ENCODE measurements around the gene SLC22A23. TPM values are rescaled to one million over a fixed set of nuclear protein-coding genes. Genes with fewer than 3 reads are reported as not detected.

SLC22A23 gene
- total RNA-seq, 1 experiment from 2014 or later, result 6.8 TPM

- Histone ChIP-seq H2BK20ac (ENCODE audit: low read depth, low read length, poor library complexity, severe bottlenecking) (no peak overlapping the region), H3K18ac (ENCODE audit: insufficient read length, low read depth, low read length) (no peak overlapping the region), H3K56ac (ENCODE audit: insufficient read length, low read depth, low read length) (no peak overlapping the region), H2BK5ac (ENCODE audit: insufficient read length, low read length) (no peak overlapping the region), H2BK120ac (ENCODE audit: low read depth, low read length, poor library complexity, severe bottlenecking) (no peak overlapping the region), H3K79me1 (ENCODE audit: insufficient read depth, low read depth, low read length, poor library complexity, severe bottlenecking) (no peaks in the 10 kb centered on the region), H3K4ac (ENCODE audit: low read depth, low read length) (no peak overlapping the region), H3T11ph (ENCODE audit: low read length) (no peak overlapping the region), H3K27me3 (ENCODE audit: insufficient read depth, low read length) (no peaks in the 10 kb centered on the region), H2BK15ac (ENCODE audit: low read depth, low read length) (no peak overlapping the region), H3K9me3 (ENCODE audit: control insufficient read depth, low read depth, low read length) (no peaks in the 10 kb centered on the region), H3K79me2 (ENCODE audit: insufficient read depth, low read length) (no peaks in the 10 kb centered on the region), H4K5ac (ENCODE audit: insufficient read length, low read depth, low read length) (no peak overlapping the region), H2AFZ (ENCODE audit: low read length) (no peak overlapping the region), H3K4me1 (ENCODE audit: insufficient read depth, low read length) (peaks cover 8% of the 10 kb centered on the region; the same call in 1 of the 2 replicates), H4K8ac (replicated peaks; ENCODE audit: insufficient read length, low read depth, low read length) (no peak overlapping the region), H2AK5ac (ENCODE audit: insufficient read length, low read length) (no peak overlapping the region), H3K14ac (ENCODE audit: insufficient read depth, low read length) (no peak overlapping the region), H4K20me1 (ENCODE audit: control insufficient read depth, insufficient read depth, insufficient read length) (no peaks in the 10 kb centered on the region), H3K23ac (ENCODE audit: insufficient read length, low read depth, low read length) (no peak overlapping the region), H4K91ac (ENCODE audit: insufficient read length, low read depth, low read length) (no peak overlapping the region), H3K9ac (ENCODE audit: extremely low read depth, insufficient read length, low read length) (no peak overlapping the region), H2BK12ac (ENCODE audit: insufficient read length, low read depth, low read length) (no peak overlapping the region), H3K27ac (ENCODE audit: insufficient read length, low read depth, low read length) (no peak overlapping the region), H3K4me2 (ENCODE audit: insufficient read depth, insufficient read length, low read length) (no peak overlapping the region), H3K23me2 (ENCODE audit: insufficient read length, low read depth, low read length, poor library complexity, severe bottlenecking) (no peaks in the 10 kb centered on the region)
- H3K27me3 Mint-ChIP-seq (ENCODE audit: low read depth), result no peaks in the 10 kb centered on the region
- no peak overlapping the region for H3K4me3 Mint-ChIP-seq
- H3K4me1 Mint-ChIP-seq, result peaks cover 16 to 17% of the 10 kb centered on the region in 2 experiments
- WGBS (ENCODE audit: extremely low coverage, insufficient read length, low lambda C conversion rate), result no CpG with 5 or more reads among the region's 13 CpGs
- peak; percentile 56 for TF ChIP-seq CTCF (conservative IDR thresholded peaks at IDR 0.05)
- no peak overlapping the region for H3K27ac Mint-ChIP-seq
- H3K36me3 Mint-ChIP-seq (ENCODE audit: insufficient read depth in 1 of 3, low read depth in 3 of 3), result no peaks in the 10 kb centered on the region
- DNase-seq, result peak; percentile 63
- H3K9me3 Mint-ChIP-seq, result no peaks in the 10 kb centered on the region
Observed at GRCh38 chr6:3239110-3239830, 217.6 kb downstream of the SLC22A23 start.
